GM12874 (cell line): ENCODE data around the gene RNLS.

ENCODE experiments used
- TF ChIP-seq, protein P1 (sequence below): IDR thresholded peaks from 2 replicates; pipeline ENCODE4 v1.5.1; 2011; ENCODE audit warnings: low read depth, mild to moderate bottlenecking, control low read depth, low read length, moderate library complexity; ENCODE audit not compliant: insufficient read depth

The RNLS gene

DNA sequence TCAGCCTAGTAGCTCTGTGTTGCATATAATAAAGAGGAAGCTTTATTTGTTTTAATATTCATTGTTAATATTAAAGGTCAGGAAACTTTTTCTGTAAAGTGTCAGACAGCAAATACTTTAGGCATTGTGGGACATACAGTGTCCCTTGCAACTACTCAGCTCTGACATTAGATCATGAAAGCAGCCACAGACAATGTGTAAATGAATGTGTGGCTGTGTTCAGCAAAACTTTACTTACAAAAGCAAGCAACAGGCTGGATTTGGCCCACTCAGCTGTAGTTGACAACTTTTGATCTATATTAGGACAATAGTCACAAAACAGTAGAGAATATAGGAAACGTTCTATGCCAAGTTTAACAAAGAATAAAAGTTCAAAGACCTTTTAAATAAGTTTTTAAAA lies 173.3 kb downstream of the RNLS start:
- TF ChIP-seq, protein P1, sequence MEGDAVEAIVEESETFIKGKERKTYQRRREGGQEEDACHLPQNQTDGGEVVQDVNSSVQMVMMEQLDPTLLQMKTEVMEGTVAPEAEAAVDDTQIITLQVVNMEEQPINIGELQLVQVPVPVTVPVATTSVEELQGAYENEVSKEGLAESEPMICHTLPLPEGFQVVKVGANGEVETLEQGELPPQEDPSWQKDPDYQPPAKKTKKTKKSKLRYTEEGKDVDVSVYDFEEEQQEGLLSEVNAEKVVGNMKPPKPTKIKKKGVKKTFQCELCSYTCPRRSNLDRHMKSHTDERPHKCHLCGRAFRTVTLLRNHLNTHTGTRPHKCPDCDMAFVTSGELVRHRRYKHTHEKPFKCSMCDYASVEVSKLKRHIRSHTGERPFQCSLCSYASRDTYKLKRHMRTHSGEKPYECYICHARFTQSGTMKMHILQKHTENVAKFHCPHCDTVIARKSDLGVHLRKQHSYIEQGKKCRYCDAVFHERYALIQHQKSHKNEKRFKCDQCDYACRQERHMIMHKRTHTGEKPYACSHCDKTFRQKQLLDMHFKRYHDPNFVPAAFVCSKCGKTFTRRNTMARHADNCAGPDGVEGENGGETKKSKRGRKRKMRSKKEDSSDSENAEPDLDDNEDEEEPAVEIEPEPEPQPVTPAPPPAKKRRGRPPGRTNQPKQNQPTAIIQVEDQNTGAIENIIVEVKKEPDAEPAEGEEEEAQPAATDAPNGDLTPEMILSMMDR, result no peak

DNA sequence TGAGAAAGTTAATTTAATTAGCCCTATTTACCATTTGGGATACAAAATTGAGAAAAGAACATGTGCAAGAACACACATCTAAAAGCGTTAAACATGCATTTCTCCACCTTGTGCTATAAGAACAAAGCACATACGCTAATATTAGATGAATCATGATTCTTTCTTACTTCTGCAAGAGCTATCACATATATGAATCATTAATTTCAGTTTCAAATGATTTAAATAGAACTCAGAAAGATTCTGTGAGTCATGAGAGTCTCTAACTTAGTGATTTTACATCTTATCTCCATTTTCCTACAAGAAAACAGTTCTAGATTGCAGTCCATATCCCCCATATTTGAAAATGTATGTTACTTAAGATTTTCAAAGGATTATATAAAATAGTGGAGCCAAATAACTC lies 173.9 kb downstream of the RNLS start:
- TF ChIP-seq, protein P1, result no peak

DNA sequence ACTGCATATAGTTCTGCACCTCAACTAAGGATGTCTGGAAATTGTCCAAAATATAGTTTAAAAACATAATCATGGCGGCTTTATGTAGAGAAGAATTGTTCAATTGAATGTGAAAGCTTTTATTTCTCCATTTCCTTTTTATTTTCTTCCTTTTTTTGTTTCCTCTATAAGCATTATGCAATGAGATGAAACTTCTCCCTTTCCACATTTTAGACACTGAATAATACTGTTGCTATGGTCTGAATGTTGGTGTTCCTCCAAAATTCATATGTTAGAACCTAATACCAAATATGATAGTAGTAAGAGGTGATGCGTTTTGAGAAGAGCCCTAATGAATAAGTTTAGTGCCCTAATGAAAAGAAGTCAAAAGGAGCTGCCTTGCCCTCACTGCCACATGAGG lies 175.0 kb downstream of the RNLS start:
- TF ChIP-seq, protein P1, result no peak

DNA sequence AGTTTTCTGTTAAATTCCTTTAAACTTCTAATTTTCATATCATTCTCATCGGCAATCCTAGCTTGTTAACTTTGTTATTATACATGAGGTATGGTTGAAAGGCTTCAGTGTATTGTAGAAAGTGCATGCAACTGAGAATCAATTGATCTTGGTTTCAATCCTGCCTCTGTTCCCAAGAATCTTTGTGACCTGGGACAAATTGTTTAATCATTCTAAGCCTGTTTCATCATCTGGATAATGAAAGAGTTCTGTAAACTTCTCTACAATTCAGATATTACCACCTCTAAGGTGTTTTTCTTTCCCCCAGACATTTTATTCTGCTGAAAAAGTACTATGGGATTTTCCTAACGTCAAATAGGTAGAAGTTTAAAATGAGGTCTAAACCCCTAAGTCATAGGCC lies 179.0 kb downstream of the RNLS start:
- TF ChIP-seq, protein P1, result no peak

DNA sequence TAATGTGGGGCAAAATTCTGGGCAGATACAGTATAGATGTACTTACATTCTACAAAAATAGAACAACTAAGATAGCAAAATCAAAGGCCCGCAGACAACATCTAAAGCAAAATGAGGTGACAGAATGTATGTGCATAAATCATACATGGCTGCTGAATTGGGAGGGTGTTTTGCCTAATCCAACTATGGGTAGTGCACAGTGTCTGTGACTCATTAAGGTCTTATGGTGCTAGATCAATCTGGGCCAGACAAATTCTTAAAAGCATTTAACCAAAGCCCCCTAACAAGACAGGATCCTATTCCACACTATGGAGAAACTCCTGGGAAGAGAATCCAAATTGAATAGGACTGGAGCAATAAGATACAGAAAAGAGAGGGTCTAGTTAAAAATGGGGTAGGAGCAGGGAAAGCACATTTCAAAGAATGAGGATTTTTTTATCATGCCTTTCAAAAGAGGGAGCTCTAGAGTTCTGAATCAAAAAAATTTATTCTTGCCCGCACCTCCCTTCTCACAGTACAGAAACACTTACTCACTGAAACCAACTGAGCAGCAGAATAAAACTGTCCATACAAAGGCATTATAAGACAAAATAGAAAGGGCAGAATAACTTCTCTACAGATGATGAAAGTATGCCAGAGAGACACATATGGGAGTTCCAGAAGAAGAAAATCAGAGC lies 181.3 kb downstream of the RNLS start:
- TF ChIP-seq, protein P1, result no peak

- TF ChIP-seq, protein P1, result no peak
Measured at GRCh38 chr10:88399240-88399639, 183.9 kb downstream of the RNLS start.

- TF ChIP-seq, protein P1, result no peak
Measured at GRCh38 chr10:88395677-88396076, 187.4 kb downstream of the RNLS start.
